GM15510 (cell line): Measurements from ENCODE around the gene RLF.

Source experiments
- POLR2A ChIP-seq: IDR thresholded peaks from 3 replicates; pipeline ENCODE4 v1.6.1; 2011; ENCODE audit warnings: borderline replicate concordance; ENCODE audit not compliant: insufficient read length; ENCODE audit errors: extremely low read depth

RLF gene

GRCh38 chr1:40155135-40155534, 6.1 kb upstream of the RLF start:
- no peak for TF ChIP-seq POLR2A

- no peak for TF ChIP-seq POLR2A
These were observed 5.3 kb upstream of the RLF start for GRCh38 chr1:40155910-40156309.

GRCh38 chr1:40160806-40161124, 422 bp upstream of the RLF start:
- TF ChIP-seq POLR2A, result no peak

- TF ChIP-seq POLR2A, result no peak
These were observed 756 bp downstream of the RLF start for GRCh38 chr1:40161888-40162397.

- TF ChIP-seq POLR2A, result no peak
These were observed 1.7 kb downstream of the RLF start for GRCh38 chr1:40162753-40163441.

- TF ChIP-seq POLR2A, result no peak
These were observed 6.1 kb downstream of the RLF start for GRCh38 chr1:40167317-40167716.

GRCh38 chr1:40171036-40171435, 9.8 kb downstream of the RLF start:
- TF ChIP-seq POLR2A, result no peak

- TF ChIP-seq POLR2A, result no peak
These were observed 13.6 kb downstream of the RLF start for GRCh38 chr1:40174788-40175187.

GRCh38 chr1:40178200-40178599, 17.0 kb downstream of the RLF start:
- no peak for TF ChIP-seq POLR2A

GRCh38 chr1:40179496-40180089, 18.4 kb downstream of the RLF start:
- no peak for TF ChIP-seq POLR2A

GRCh38 chr1:40183055-40183710, 22.0 kb downstream of the RLF start:
- no peak for TF ChIP-seq POLR2A

GRCh38 chr1:40184193-40184592, 23.0 kb downstream of the RLF start:
- TF ChIP-seq POLR2A, result no peak

GRCh38 chr1:40185951-40186864, 25.0 kb downstream of the RLF start:
- no peak for TF ChIP-seq POLR2A

GRCh38 chr1:40187399-40187798, 26.2 kb downstream of the RLF start:
- no peak for TF ChIP-seq POLR2A

- TF ChIP-seq POLR2A, result no peak
These were observed 36.5 kb downstream of the RLF start for GRCh38 chr1:40197656-40198055.
